Stimulated activated CD4-positive, alpha-beta T cell treated with anti-CD3 and anti-CD28 coated beads, Interleukin-12 subunit alpha, Interleukin-12 subunit beta, amount 100 ng/mL, for 24 hours (primary cell): Measurements from ENCODE around the gene VPS35.
"Not testable (repeated sequence)": the region's sequence is repeated elsewhere in the genome, so short reads cannot be mapped to it uniquely, and the experiment has no call there.

Experiments
- DNase-seq, 2 experiments: peaks; one replicate each; pipeline ENCODE4 v3.0.0-alpha.2; 2020; ENCODE audit warnings: low read depth in 2 of 2

Gene VPS35

DNA sequence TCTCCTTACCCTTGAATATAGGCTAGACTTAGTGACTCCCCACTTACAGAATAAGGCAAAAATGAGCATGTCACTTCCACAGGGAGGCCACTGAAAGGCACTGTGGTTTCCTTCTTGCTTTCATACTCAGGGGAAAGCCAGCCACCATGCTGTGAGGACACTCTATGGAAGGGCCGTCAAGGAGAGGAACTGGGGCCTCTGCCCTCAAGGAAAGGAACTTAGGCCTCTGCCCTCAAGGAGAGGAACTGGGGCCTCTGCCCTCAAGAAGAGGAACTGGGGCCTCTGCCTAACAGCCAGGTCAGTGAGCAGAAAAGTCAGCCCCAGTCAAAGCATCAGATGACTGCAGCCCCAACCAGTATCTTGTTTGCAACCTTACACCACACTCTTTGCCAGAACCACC is 30.1 kb downstream of the VPS35 start:
- peak in 1 of 2 experiments; percentile 19 for DNase-seq

DNA sequence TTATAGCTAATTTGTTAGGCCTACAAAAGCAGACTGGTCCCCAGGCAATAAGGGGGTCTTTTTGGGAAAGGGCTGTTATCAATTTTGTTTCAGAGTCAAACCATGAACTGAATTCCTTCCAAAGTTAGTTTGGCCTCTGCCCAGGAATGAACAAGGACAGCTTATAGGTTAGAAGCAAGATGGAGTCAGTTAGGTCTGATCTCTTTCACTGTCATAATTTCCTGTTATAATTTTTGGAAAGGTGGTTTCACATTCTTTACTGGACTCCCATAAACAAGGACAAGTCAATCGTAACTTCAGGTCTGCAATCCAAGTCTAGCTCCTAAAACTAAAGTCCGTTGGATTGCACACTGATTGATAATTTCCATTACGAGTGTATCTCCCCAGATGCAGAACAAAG is 37.7 kb downstream of the VPS35 start:
- no peak for DNase-seq

DNA sequence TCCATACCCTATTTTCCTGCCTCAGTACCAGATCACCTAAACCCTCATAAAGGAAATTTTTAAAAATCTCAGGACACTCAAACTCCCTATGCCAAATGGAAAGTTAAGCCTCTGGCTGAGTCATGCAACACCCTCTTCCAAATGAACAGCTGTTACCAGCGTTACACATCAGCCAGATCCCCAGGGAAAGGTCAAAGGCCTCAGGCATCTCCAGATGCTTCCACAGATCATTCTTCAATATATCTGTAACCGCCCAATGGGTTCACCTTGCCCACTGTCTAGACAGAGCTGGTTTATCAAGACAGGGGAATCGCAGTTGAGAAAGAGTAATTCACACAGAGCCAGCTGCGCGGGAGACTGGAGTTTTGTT is 38.7 kb downstream of the VPS35 start:
- no peak for DNase-seq

DNA sequence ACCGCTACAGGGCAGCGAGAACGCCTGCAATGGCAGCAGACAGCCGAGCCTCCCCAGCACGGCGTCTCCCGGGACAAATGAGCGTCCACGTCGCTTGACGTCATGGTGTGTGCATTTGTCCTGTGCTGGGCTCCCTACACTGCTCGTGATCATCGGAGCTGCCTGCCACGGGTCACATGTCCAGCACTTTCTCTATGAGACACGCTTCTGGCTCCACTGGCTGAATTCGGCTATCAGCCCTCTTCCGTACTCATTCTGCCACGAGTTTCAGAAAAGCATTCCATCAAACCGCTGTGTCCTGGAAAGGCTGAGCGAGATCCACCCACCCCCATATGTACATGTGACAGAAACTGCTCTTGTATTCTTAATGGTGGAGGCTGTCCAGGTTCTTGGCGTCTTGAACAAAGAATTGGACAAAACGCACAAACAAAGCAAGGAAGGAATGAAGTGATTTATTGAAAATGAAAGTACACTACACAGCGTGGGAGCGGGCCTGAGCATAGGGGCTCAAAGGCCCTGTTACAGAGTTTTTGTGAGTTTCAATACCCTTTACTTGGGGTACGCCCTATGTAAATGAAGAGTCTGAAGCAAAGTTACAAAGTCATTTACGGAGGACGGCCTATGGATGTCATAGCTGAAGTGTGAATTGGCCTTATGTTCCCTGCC is 39.3 kb downstream of the VPS35 start:
- no peak for DNase-seq

DNA sequence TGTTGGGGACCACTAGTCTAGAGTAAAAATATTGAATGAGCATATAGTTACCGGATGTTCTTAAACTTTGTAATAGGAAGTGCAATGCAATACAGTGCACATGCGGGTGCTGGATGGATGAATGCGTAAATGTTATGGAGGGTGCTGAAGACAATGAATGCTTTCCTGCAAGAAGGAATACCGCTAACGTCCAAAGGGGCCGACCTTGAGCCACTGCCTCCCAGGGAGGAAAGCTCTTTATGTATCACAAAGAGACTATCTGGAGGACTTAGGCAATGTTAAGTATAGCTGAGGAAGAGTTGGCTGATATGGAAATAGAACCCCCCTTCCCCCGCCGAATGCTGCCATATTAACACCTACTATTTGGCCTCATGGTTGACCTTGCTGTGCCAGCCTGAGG is 40.3 kb downstream of the VPS35 start:
- DNase-seq: no peak

DNA sequence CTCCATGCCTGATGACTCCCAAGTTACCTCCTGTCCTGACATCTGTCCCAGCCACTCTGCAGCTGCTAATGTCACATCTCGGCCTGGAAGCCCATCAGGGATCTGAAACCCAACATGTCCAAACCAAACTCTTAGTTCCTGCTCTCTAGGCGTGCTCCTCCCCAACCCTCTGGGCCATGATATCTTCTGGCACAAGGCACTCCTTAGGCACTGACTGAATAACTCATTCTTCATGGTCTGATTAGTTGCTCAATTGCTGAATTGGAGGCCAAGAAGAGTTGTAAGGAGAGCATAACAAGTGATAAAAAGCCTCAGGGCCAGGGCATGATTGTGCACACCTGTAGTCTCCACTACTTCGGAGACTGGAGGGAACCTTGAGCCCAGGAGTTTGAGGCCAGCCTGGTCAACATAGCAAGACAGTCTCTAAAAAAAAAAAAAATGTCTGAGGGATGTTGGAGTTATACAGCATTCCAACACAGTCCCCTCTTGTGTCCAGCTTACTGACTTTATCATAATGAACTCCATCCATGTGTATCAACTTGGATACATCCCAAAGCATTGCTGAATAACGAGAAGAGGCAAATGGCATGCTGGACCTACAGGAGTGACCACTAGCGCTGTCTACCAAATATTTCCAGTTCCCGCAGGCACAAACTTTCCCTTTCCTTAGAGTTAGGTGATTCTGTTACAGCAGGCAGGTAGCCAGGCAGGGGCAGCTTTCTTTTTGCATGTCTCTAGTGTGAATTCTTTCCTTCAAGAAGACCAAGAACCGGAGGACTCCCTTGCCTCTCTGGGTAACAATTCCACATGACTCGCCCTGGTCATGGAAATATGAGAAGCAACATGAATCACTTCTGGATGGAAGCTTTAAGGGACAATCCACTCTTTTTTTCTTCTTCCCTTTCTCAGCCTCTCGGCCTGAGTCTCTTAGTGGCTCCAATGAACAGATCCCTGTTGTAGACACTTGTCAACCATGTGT is 49.7 kb downstream of the VPS35 start:
- no peak for DNase-seq

DNA sequence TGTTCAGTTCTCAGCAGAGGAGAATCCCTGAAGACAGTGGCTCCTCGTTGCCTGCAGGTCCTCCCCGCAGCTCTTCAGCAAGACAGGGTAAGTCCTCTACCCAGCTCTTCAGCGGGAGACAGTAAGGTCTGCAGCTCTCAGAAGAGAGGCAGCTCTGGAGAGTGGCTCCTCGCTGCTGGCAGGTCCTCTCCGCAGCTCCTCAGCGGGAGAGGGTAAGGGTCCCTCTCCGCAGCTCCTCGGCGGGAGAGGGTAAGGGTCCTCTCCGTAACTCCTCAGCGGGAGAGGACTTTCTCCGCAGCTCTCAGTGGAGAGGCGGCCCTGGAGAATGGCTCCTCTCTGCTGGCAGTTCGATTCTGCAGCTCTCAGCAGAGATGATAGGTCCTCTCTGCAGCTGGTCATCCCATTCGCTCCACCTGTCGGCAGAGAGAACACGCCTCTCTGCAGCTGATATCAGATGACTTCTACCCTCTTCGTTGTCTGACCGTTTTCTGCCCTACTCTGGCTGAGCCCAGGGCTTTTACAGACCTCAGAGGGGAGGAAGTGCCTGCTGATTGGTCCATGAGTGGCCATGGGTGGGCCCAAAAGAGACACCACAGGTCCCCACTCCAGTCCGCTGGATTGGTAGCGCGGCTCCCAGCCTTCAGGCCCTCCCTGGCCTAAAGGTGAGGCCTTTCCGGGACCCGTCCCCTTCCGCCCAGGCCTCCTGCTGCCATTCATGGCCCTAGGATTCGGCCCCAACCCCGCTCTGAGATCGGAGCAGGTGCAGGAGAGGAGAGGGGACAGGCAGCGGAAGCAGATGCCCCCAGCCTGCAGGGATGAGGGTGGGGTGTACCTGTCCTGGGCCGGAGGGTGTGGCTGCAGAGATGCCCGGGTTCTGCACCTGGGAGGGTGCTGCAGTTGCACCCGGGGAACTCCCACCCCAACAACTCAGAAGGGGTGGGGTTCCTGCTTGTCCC is 55.9 kb downstream of the VPS35 start:
- no peak for DNase-seq

DNA sequence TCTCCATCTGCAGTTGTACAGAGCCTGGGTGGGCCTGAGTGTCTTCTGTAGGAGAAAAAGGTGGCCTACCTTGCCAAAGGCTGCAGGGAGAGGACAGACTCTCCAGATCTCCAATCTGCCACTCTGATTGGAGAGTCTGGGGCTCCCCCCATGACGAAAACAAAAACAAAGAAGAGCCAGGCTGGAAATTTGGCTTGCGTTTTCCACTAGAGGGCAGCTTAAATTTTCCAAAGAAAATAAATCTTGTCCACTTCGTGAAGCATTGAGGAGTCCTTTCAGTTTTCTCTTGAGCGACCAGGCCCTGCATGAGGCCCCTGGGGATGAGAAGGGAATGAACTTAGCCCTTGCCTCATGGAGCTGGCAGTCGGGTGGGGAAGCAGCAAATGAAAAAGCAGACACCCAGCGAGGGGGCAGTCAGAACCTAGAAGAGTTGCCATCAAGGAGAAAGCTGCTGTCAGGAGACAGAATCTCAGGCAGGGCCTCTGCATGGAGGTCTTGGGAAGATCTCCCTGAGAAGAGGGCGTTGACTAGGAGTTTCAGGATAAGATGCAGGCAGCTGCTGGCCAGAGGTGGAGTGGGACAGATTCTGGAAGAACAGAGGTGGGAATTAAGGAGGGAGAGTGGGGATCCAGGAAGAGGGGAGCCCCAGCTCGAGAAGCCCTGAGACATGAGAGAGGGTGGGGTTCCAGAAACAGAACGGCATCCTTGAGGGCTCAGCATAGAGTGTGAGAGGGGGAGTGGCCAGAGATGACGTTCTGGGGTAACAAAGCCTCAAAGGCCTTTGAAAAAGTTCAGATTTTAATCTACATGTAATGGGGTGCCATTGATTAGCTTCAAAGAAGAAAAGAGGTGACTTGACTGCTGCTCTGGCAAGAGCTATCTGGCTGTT is 59.4 kb downstream of the VPS35 start:
- DNase-seq: no peak

DNA sequence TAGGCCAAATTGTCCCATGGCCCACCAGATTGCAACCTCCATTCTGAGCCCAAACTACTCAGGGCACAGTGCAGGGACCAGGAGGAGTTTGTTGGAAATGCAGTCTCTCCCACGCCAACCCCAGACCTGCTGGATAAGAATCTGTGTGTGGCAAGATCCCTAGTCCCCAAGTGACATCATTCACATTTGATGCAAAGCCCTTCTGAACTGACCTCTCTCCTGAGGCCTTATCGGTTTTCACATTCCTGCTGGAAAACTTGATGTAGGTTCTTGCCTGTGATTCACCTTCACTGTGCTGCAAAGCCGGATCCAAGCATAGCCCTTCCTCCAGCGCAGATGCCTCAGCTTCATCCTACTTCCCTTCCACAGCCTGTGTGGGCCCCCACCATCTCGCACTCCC is 61.2 kb downstream of the VPS35 start:
- no peak for DNase-seq

DNA sequence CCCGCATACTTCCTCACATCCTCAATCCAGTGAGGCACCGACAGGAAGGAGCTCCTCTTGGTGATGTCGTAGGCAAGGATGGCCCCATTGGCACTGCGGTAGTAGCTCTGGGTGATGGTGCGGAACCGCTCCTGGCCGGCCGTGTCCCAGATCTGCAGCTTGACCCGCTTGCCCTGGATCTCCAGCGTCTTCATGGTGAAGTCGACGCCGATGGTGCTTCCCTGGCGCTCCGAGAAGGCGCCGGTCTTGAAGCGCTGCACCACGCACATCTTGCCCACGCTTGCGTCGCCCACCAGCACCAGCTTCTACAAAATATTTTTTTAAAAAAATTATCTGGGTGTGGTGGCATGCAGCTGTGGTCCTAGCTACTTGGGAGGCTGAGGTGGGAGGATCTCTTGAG is 62.3 kb downstream of the VPS35 start:
- not testable (repeated sequence) for DNase-seq

DNA sequence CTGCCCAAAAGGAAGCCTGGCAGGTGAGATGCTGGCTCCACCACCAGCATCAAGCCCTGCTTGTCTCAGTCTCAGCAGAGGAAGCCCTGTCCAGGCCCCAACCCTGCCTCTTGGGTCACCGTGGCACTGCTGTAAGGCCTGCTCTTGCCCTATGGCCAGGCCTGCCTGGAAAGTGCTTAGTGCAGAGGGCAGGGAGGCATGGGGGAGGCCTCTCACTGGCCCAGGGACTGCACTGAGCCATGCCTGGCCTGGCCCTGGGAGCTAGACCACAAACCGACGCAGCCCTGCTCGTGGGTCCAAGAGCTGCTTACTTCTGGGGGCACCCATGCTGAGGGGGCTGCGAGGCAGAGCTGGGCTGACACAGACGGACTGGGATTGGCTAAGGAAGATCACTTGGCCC is 64.1 kb downstream of the VPS35 start:
- DNase-seq: not testable (repeated sequence)

DNA sequence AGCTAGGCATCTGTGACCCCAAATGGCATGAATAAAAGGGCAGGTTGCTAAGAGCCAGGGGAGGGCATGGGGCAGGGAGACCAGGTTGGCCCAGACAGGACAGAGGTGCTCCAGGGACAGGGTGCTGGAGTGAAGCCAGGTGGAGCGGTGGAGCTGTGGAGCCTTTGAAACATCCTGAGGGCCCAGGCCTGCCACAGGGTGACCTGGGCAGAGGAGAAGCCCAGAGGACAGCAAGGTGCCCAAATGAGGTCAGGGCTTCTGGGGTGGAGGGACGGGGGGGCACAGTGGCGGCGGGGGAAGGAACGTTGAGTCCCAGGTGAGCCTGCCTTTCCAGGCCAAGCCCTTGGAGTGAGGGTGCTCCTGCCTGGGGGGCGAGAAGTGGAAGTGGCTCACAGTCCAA is 65.3 kb downstream of the VPS35 start:
- DNase-seq: not testable (repeated sequence)

DNA sequence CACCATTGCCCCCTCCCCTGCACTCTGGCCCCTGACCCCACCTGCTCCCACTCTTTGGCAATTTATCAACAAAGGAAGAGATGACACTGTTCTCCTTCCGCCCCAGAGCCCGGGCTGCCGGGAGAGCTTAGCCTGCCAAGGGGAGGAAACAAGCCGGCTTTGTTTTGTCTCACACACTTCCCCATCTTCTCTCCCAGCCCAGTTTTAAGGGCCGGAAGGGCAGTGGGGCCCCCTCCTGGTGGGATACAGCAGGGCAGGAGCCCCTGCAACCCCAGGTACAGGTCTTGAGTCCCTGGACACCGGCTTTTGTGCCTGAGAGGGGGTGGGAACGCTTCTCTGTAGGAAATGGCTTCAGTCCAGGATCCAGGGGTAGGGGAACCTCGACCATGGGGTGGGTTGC is 65.7 kb downstream of the VPS35 start:
- DNase-seq: not testable (repeated sequence)

DNA sequence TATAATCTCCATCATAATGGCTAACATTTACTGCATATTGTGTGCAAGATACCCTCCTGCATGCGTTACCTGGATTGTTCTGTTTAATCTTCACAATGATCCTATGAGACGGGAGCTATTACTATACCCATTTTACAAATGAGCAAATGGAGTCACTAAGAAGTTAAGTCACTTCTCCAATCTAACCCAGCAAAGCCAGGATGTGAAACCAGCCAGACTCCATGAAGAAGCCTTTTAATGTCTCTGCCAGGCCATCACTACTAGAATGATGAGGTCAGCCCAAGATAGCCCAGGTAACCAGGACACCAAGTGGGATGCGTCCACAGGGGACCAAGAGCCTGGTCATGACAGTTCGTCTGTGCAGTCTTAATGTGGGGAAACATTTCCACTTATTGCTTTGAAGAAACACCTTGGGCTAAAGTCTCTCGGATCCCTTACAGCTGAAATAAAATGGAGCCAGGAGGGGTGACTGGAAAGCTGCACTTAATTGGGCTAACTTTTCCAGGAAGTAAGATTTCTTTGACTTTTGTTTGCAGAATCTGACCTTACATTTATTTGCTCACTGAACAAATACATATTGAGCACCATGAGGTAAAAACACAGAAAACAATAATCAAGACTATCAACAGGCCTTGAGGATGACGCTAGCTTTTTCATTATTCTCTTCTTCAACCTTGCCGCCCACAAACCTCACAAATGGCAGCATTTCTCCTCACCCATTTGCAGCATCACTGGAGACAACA is 66.9 kb downstream of the VPS35 start:
- no peak for DNase-seq

DNA sequence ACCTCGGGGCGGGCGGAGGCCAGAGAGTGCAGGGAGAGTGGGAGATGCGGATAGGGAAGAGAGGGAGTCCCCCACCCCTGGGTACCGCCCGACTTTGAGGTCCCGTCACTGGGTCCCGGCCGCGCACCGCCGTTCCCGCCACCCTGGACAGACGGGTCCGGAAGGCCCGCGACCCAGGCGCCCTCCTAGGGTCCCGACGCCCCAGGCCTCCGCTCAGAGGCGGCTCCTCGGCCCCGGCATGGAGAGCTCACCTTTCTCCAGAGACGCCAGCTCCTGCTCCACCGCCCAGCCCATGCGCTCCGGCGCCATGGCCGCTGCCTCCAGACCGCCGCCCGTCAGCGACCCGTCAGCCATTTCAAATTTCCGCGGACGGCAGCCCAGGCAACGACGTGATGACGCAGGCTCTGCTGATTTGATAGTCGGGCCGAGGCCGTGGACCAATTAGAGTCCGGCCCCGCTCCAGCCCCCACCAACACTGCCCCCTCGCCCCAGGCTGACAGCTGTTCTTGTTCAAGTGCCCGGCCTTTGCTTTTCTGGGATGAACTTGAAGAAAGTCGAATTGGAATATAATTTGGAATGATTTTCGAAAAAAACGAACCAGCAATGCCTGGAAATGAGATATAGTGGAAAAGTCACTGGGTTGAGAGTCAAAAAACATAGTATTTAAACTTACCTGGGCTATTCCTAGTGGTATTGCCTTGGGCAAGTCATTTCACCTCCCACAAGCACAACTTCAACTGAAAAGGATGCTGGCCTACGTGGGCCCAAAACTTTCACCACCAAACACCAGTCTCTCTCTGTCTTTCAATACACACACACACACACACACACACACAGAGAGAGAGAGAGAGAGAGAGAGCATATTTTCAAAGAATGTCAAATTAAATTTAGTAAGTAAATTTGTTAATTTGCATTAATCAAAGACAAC is 67.7 kb downstream of the VPS35 start, which contains the start of gene SHCBP1:
Gene SHCBP1 (minus strand): TSS at position 374 of the 928 bp plus-strand sequence. CDS start 20 bp downstream, at position 354.
- DNase-seq: peak; percentile 52 to 81

DNA sequence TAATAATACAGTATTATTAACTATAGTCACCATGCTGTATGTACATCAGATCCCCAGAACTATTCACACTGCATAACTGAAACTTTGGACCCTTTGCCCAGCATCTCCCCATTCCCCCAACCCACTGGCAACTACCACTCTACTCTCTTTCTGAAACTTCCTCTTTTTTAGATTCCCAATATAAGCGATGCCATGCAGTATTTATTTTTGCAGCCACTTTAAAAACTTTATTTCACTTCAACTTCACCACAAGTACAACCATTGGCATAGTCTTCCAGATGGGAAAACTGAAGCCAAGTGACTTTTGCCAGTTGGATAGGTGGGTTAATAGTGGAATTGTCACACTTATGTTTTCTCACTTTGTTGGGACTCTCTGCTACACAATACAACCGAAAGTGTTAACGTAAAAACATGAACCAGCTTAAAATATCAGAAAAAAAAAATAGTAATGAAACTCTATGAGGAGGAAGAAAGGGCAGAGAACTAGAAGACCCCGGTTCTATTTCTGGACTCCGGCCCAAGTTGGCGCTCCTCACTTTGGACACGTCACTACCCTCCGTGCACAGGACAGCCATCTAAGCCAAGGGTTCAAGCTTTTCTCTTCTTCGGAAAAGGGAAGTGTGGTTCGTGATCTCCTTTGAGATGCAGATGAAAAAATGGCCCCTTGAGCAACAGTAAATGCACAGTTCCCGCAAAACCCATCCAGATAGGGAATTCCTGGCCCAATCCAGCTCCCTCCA is 68.5 kb downstream of the VPS35 start:
- DNase-seq: no peak

DNA sequence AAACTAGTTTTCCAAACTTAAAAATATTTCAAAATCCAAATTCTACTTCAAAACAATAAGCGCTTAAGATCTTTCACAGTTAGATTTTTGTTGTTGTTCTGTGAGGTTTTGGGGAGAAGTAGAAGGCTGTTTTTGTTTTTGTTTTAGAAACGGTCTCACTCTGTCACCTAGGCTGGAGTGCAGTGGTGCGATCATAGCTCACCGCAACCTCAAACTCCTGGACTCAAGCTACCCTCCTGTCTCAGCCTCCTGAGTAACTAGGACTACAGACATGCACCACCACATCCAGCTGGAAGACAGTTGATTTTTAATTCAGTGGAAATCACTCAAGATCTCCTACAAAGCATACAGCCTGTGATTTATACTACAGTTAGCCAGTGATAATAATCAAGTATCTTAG is 70.5 kb downstream of the VPS35 start:
- no peak for DNase-seq

DNA sequence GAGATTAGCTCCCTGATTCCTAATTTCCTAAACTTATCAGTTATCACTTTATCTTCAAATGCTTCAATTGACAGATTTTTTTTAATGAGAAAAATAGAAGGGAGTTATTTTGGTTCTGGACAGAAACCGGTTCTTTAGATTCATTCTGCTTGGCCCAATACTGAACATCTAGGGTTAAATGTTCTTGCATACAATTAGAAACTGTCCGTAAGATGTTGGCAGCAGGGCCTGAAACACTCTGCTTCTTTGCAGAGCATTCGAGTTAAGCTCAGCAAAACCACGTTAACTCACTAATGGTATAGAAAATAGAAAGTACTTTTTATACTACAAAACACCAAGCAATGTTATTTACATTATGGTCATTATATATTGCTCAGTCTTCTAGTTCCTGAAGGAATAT is 75.0 kb downstream of the VPS35 start:
- no peak for DNase-seq
